Endothelial cell of umbilical vein (primary cell): ENCODE measurements around the gene NRXN3. TPM values are rescaled to one million over a fixed set of nuclear protein-coding genes. Genes with fewer than 3 reads are reported as not detected.
A peak's percentile ranks its signal among the peaks of the same experiment; 100 is the strongest.

ENCODE experiments used
- BruUV-seq: library from RNA; stranded (reverse); fragments of 400-500 nt; replicated peaks from 2 replicates; lab custom pipeline; 2021; lab: Mats Ljungman, UMichigan
- CTCF ChIA-PET: fragments of 300-600, 350-600 bp; sonication (Branson Sonifier 250); formaldehyde crosslinking; loops from one replicate; lab custom pipeline; 2021; ENCODE audit warnings: antibody characterized with exemption, inconsistent platforms; lab: Charles Lee
- POLR2A ChIA-PET: fragments of 300-600, 350-600 bp; sonication (Branson Sonifier 250); formaldehyde crosslinking; loops from one replicate; lab custom pipeline; 2021; ENCODE audit warnings: antibody characterized with exemption, inconsistent platforms; lab: Charles Lee
- DNase-seq: peaks from one replicate; pipeline ENCODE4 v3.0.0-alpha.2; 2011; ENCODE audit warnings: low read depth, low spot score
- FAIRE-seq: peaks from 2 replicates; lab custom pipeline; 2011; peaks lifted over from hg19 to GRCh38; lab: Jason Lieb, UNC
- H2AFZ ChIP-seq: 2 replicates; pipeline ENCODE4 v1.6.0; 2012; ENCODE audit warnings: low read depth, low read length, control low read depth, inconsistent platforms
- H3K27ac ChIP-seq: 2 replicates; pipeline ENCODE4 v1.5.1; 2011; ENCODE audit warnings: low read depth, mild to moderate bottlenecking, control low read depth, low read length, moderate library complexity; ENCODE audit not compliant: insufficient read depth
- H3K27me3 ChIP-seq, 2 experiments: 2 replicates each; pipeline versions ENCODE4 v1.6.0 to v1.6.1; 2011; ENCODE audit warnings: low read length in 2 of 2, mixed read lengths in 1 of 2; ENCODE audit not compliant: control insufficient read depth in 2 of 2, insufficient read depth in 2 of 2
- H3K36me3 ChIP-seq, 2 experiments: 2 replicates in 1 of 2; 3 replicates in 1 of 2; pipeline ENCODE4 v1.5.1; 2011; ENCODE audit warnings: low read length in 2 of 2, mild to moderate bottlenecking in 1 of 2, moderate library complexity in 1 of 2; ENCODE audit not compliant: control insufficient read depth in 2 of 2, insufficient read depth in 2 of 2; ENCODE audit errors: extremely low read depth in 1 of 2
- H3K4me1 ChIP-seq: 3 replicates; pipeline ENCODE4 v1.5.1; 2011; ENCODE audit warnings: mild to moderate bottlenecking, low read length; ENCODE audit not compliant: control insufficient read depth, insufficient read depth; ENCODE audit errors: extremely low read depth
- H3K4me2 ChIP-seq: 2 replicates; pipeline ENCODE4 v1.6.1; 2011; ENCODE audit warnings: low read length, control low read depth, mixed read lengths; ENCODE audit not compliant: insufficient read depth
- H3K4me3 ChIP-seq, 3 experiments: fragments of 200-600 bp in 1 of 3; sonication (generic), shearing (Covaris generic) in 1 of 3; replicated peaks in 1 of 3; 2 replicates each; pipeline ENCODE4 v1.5.1; 2011 to 2016; ENCODE audit warnings: control low read depth in 3 of 3, low read length in 3 of 3, mild to moderate bottlenecking in 2 of 3, inconsistent platforms in 1 of 3, low read depth in 1 of 3, moderate library complexity in 1 of 3; ENCODE audit not compliant: insufficient read depth in 1 of 3
- H3K79me2 ChIP-seq: 2 replicates; pipeline ENCODE4 v1.6.0; 2012; ENCODE audit warnings: low read length, inconsistent platforms; ENCODE audit not compliant: control insufficient read depth, insufficient read depth
- H3K9ac ChIP-seq: replicated peaks from 2 replicates; pipeline ENCODE3; 2011; ENCODE audit warnings: low read length, control low read depth; ENCODE audit not compliant: insufficient read depth; ENCODE audit errors: extremely low read depth
- H3K9me1 ChIP-seq: replicated peaks from 3 replicates; pipeline ENCODE4 v1.6.0; 2011; ENCODE audit warnings: mild to moderate bottlenecking, low read length; ENCODE audit not compliant: control insufficient read depth, insufficient read depth; ENCODE audit errors: extremely low read depth
- H3K9me3 ChIP-seq: replicated peaks from 2 replicates; pipeline ENCODE4 v1.5.1; 2012; ENCODE audit warnings: low read length, inconsistent platforms; ENCODE audit not compliant: control insufficient read depth, insufficient read depth
- H4K20me1 ChIP-seq: replicated peaks from 2 replicates; pipeline ENCODE3; 2011; ENCODE audit warnings: mild to moderate bottlenecking, low read length; ENCODE audit not compliant: control insufficient read depth, insufficient read depth; ENCODE audit errors: extremely low read depth
- EZH2 ChIP-seq: IDR thresholded peaks from 2 replicates; pipeline ENCODE4 v1.6.1; 2012; ENCODE audit warnings: borderline replicate concordance, low read depth, mild to moderate bottlenecking, moderate library complexity, low read length, inconsistent platforms; ENCODE audit not compliant: severe bottlenecking
- FOS ChIP-seq: IDR thresholded peaks from 2 replicates; pipeline ENCODE4 v1.6.1; 2011; ENCODE audit warnings: mild to moderate bottlenecking, low read length, moderate library complexity, borderline replicate concordance; ENCODE audit not compliant: insufficient read depth
- GATA2 ChIP-seq: IDR thresholded peaks from 2 replicates; pipeline ENCODE4 v1.7.0; 2011; ENCODE audit warnings: low read depth, mild to moderate bottlenecking, moderate library complexity, mixed read lengths, low read length; ENCODE audit not compliant: insufficient read length, insufficient read depth
- JUN ChIP-seq: IDR thresholded peaks from 2 replicates; pipeline ENCODE4 v1.6.1; 2011; ENCODE audit warnings: borderline replicate concordance, low read depth; ENCODE audit not compliant: insufficient read length, insufficient read depth
- MYC ChIP-seq: IDR thresholded peaks from one replicate; pipeline ENCODE4 v1.6.1; 2011; ENCODE audit warnings: mild to moderate bottlenecking, low read depth, low read length
- POLR2A ChIP-seq: IDR thresholded peaks from 2 replicates; pipeline ENCODE4 v1.6.1; 2012; ENCODE audit warnings: low read depth, mild to moderate bottlenecking, control low read depth, low read length
- POLR2AphosphoS5 ChIP-seq: IDR thresholded peaks from 2 replicates; pipeline ENCODE4 v1.6.1; 2012; ENCODE audit warnings: low read depth, mild to moderate bottlenecking, control low read depth, low read length, moderate library complexity; ENCODE audit not compliant: insufficient read depth
- dilution Hi-C: fragments of 300-500 bp; cut with MboI; formaldehyde crosslinking; loops from one replicate; pipeline ENCODE4 v1.15.0; 2019; ENCODE audit warnings: low sequenced_read_pairs; ENCODE audit not compliant: extremely low pct_ligation_motif_present
- intact Hi-C: fragments of 100-400 bp; cut with micrococcal nuclease; formaldehyde crosslinking; loops from one replicate; pipeline ENCODE4 v1.10.0; 2022
- polyA plus RNA-seq, 4 experiments: library from polyadenylated mRNA; depleted of rRNA in 3 of 4; stranded (reverse) in 3 of 4; unstranded in 1 of 4; fragments of >200 nt; gene quantifications; 2 replicates each; pipeline versions ENCODE4 v1.2.1 to v1.2.3, GENCODE V29; 2011 to 2012; ENCODE audit warnings: missing spikeins in 1 of 4
- total RNA-seq: library from RNA; stranded (reverse); gene quantifications from 2 replicates; pipeline ENCODE4 v1.2.3, GENCODE V29; 2021
- TF ChIP-seq, protein P1 (sequence below), 2 donors: IDR thresholded peaks; 1 replicate in 1 of 2; 2 replicates in 1 of 2; pipeline ENCODE4 v1.5.1; 2011; ENCODE audit warnings: low read length in 2 of 2, mild to moderate bottlenecking in 2 of 2, moderate library complexity in 2 of 2, control low read depth in 1 of 2, inconsistent platforms in 1 of 2, low read depth in 1 of 2; ENCODE audit not compliant: insufficient read depth in 1 of 2; ENCODE audit errors: extremely low read depth in 1 of 2
- TF ChIP-seq, protein P2 (sequence below): IDR thresholded peaks from 2 replicates; pipeline ENCODE4 v1.6.1; 2011; ENCODE audit not compliant: insufficient read depth, insufficient read length

Gene NRXN3
- total and polyA plus RNA-seq, 2 donors (not counting 3 experiments of a cell fraction or from before 2014, with no cell fraction given) = 0.72 to 4.2 TPM

DNA sequence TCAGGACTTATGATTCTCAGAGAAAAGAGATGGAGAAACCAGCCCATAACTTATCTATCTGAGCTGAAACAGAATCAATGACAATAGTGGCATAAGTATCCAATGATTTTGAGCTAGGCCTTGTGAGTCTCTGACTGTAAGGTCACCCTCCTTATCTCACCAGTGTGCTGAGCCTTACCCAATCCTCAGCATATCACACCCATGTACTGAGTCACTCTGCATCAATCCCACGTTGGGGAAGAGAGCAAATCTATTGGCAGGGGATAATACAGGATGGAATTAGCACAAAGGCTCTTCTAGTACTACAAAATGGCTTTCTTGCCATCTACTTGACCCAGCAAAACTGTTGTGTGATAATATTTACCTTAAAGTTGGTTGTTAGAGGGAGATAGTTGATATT is 997.8 kb downstream of the NRXN3 start:
- intact Hi-C loops = loop anchor here (5.0 kb wide), 1 partner anchor 201 kb away; no protein-coding TSS in a partner anchor
- Histone ChIP-seq H3K27ac (no peak overlapping the region), H3K4me1 (peaks cover 12% of the 10 kb centered on the region), H2AFZ (no peak overlapping the region), H3K4me3 (no peak overlapping the region), H4K20me1 (no peaks in the 10 kb centered on the region), H3K79me2 (no peaks in the 10 kb centered on the region), H3K36me3 (no peaks in the 10 kb centered on the region), H3K9me1 (no peaks in the 10 kb centered on the region), H3K27me3 (no peaks in the 10 kb centered on the region), H3K9me3 (no peaks in the 10 kb centered on the region), H3K9ac (no peak overlapping the region), H3K4me2 (no peak overlapping the region)
- CTCF ChIA-PET = interaction anchor here (0.7 kb wide), 1 partner anchor 122 kb away, joined by 3 read pairs; no protein-coding TSS in a partner anchor
- POLR2A ChIA-PET = no interaction called here
- dilution Hi-C loops = no loop called here
- FAIRE-seq (no peak), DNase-seq (peak; percentile 3)
- BruUV-seq = no TSS peak
- TF ChIP-seq GATA2 = peak; percentile 45
- TF ChIP-seq, protein P1, sequence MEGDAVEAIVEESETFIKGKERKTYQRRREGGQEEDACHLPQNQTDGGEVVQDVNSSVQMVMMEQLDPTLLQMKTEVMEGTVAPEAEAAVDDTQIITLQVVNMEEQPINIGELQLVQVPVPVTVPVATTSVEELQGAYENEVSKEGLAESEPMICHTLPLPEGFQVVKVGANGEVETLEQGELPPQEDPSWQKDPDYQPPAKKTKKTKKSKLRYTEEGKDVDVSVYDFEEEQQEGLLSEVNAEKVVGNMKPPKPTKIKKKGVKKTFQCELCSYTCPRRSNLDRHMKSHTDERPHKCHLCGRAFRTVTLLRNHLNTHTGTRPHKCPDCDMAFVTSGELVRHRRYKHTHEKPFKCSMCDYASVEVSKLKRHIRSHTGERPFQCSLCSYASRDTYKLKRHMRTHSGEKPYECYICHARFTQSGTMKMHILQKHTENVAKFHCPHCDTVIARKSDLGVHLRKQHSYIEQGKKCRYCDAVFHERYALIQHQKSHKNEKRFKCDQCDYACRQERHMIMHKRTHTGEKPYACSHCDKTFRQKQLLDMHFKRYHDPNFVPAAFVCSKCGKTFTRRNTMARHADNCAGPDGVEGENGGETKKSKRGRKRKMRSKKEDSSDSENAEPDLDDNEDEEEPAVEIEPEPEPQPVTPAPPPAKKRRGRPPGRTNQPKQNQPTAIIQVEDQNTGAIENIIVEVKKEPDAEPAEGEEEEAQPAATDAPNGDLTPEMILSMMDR (IDR thresholded peaks at IDR 0.05; ENCODE audit: extremely low read depth in 1 of 2, insufficient read depth in 1 of 2, low read depth in 1 of 2, low read length in 2 of 2) = no peak

DNA sequence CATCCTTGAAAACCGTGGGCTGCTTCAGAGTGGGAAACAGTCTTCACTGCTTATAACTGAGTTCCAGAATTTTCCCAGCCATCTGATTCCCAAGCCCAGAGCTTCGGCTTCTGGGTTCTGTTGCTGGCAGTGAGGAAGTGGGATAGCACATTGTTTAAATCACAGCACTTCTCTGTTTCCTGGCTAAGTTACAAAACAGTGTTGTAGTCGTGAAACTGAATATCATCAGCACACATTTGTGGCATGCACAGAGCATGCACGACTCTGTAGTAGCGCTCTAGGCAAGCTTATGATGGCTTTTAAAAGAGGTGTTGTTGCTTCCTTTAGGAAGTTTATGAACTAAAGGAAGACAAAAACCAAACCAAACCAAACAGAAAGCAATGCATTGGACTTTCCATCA is 1005.5 kb downstream of the NRXN3 start:
- no peaks in the 10 kb centered on the region for H3K27me3 ChIP-seq
- ChIA-PET CTCF (no interaction called here), POLR2A (no interaction called here)
- H3K27ac ChIP-seq = no peak overlapping the region
- H3K4me3 ChIP-seq = no peak overlapping the region
- dilution Hi-C loops = no loop called here
- intact Hi-C loops = no loop called here
- BruUV-seq = no TSS peak
- no peaks in the 10 kb centered on the region for H3K9me1 ChIP-seq
- H4K20me1 ChIP-seq = no peaks in the 10 kb centered on the region
- no peaks in the 10 kb centered on the region for H3K4me1 ChIP-seq
- no peak overlapping the region for H2AFZ ChIP-seq
- H3K9ac ChIP-seq = no peak overlapping the region
- no peaks in the 10 kb centered on the region for H3K36me3 ChIP-seq
- H3K79me2 ChIP-seq = no peaks in the 10 kb centered on the region
- no peak for DNase-seq
- H3K9me3 ChIP-seq = no peaks in the 10 kb centered on the region
- no peak overlapping the region for H3K4me2 ChIP-seq
- FAIRE-seq = no peak
- TF ChIP-seq POLR2A (no peak), POLR2AphosphoS5 (no peak), MYC (no peak), GATA2 (no peak), FOS (no peak), JUN (no peak), EZH2 (no peak)
- TF ChIP-seq, protein P2, sequence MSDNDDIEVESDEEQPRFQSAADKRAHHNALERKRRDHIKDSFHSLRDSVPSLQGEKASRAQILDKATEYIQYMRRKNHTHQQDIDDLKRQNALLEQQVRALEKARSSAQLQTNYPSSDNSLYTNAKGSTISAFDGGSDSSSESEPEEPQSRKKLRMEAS = no peak
- TF ChIP-seq, protein P1 (IDR thresholded peaks at IDR 0.05; ENCODE audit: extremely low read depth in 1 of 2, insufficient read depth in 1 of 2, low read depth in 1 of 2, low read length in 2 of 2) = no peak
